Activated CD8-positive, alpha-beta memory T cell treated with anti-CD3 and anti-CD28 coated beads, Interleukin-2, amount 50 U/mL, for 24 hours (primary cell): ENCODE data around the gene LOXL1.

Experiments
- DNase-seq: peaks from one replicate; pipeline ENCODE4 v3.0.0-alpha.2; 2020; ENCODE audit errors: extremely low read depth

LOXL1 gene

DNA sequence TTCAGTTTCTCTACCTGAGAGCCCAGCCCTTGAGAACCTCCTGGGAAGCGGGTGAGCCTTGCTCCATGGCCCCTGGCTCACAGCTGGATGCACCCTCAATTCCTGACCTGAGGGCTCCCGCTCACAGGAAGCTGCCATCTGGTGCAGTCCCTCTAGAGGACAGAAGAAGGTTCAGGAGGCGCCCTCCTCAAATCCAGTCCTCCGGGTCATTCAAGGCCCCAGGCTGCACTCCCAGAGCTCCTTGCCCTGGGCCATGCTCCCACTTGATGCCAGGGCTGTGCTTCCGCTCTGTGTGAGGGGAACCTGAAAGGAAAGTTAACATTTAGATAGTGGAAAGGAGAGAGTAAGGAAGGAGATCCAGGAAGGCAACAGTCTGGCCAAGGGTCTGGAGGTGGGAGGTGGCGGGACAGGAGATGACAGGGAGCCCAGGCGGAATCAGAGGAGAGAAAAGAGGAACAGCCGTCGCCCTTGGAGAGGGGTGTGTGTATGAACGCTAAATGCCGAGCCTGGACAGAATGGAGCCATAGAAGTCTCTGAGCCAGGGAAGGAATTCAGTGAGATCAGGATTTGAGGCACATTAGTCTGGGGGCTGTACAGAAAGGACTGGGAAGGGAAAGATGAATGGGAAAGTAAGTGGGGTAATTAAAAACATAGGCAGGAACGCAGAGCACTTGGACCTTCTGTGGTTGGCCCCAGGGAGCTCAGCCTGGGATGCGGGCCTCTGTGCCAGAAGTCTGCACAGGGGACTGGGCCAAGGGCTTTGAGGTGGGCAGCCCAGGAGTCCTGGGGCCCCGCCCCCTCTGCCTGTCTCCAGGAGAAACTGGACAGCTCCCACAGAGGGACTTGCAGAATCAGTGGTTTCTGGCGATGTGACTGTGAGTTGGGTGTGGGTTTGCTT, 26.8 kb upstream of the LOXL1 start:
- DNase-seq = no peak

DNA sequence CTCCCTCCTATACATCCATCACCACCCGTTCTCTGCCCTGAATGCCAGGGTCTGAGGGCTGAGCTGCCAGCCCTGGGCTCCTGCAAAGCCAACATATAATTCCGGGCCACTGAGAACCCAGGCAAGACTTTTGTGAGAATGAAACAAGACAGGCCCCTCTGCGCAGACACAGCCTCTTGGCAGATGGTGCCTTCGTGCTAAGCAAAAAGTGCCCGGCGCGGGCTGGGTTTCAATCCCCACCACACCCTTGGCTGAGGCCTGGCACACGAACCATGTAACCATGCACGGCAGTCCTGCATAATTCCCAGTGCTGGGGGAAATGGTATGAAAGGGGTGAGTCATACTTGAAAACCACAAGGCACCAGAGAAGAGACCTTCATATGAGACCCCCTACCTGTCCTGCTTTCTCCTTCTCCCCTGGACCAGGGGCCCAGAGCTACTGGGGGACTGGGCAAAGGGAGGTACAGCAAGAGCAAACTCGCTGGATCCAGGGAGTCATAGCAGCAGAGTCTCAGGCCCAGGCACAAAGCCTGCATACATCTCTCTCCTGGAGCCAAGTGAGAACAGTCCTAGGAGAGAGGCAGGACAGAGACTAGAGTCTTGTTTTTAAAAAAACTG, 26.1 kb upstream of the LOXL1 start:
- no peak for DNase-seq

DNA sequence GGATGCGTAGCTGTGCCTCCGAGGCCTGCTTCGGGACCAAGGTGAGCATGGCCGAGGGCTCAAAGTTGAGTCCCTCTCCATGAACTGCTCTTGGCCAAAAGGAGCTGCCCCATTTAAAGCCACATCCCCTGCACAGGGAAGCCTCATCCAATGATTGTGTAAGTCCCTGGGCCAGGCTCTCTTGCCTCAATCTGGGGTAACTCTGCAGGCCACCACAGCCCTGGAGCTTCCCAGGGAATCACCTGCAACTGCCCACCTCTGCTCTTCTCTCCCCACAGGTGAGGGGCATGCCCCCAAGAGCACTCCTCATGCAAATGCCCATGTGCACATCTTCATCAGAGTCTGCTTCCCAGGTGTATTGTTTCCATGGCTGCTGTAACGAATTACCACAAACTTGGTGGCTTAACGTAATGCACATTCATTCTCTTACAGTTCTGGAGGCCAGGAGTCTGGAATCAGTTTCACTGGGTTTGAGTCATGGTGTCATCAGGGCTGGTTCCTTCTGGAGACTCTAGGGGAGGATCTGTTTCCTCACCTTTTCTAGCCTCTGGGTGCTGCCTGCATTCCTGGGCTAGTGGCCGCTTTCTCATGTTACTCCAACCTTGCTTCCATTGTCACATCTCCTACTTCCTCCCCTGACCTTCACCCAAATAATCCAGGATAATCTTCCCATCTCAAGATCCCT, 25.0 kb upstream of the LOXL1 start:
- no peak for DNase-seq

DNA sequence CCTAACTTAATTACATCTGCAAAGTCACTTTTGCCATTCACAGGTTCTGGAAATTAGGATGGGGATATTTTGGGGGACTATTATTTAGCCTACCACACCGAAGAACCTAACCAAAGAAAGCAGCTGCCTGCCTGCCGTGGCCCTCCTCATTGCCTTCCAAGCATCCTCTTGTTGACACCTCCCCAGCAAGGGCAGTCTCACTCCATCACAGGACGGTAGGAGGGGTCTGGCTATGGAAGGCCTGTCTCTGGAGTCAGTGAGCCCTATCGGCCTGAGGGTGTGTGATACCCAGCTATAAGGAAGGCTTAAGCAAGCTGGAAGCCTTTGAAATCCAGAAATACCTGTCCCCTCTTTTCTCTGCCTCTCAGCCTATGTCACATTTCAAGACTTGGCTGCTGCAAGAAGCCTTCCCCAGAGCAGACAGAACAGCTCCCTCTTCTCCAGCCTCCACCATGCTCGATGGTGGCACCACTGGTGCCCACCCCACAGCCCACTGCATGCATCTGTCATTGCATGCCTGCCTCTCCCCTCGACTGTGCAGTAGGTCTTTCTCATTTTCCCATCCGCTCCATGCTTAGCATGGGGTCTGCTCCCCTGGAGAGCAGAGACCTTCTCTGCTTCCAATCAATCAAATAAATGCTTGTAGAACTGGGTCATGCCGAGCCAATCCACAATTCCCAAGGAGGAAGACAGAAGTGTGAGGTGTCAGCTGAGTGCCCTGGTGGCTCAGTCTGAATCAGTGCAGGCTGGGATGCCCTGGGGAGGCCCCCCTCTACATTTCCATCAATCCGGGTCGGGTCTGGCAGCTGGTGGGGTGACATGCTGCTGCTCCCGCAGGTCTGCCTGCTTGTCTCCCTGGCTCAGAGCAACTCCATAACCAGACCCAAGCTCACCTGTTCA, 23.9 kb upstream of the LOXL1 start:
- no peak for DNase-seq

DNA sequence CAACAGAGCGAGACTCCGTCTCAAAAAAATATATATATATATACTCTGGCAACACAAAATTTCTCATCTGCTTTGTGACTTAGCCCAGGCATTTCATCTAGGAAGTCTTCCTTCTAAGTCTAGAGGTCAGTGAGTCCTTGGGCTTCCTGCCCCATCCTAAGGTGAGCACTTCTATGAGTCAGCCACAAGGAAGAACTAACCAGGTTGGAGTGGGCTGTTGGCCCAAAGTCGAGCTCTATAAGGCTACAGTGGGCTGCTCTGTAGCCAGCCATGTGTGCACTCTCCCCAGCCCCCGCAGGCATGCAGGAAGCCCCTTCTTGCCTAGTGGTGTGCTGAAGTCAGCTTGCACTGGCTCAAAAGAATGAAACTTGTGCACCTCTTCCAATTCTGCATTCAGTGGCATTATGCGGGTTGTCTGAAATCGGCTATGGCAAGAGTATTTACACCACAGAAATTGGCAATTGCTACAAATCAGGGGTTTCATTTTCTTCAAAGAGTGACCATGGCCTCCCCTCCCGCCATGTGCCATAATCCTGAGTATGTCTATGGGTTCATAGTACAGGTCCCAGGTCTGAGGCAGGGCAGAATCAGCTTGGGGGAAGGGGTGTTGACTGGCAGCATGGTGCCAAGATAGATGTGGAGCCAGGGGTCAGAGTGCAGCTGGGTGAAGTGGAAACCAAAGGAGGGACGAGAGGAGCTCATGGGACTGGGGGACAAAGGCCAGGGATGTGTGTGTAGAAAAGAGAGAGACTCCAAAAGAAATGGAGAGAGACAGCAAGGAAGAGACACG, 22.0 kb upstream of the LOXL1 start:
- DNase-seq = no peak

DNA sequence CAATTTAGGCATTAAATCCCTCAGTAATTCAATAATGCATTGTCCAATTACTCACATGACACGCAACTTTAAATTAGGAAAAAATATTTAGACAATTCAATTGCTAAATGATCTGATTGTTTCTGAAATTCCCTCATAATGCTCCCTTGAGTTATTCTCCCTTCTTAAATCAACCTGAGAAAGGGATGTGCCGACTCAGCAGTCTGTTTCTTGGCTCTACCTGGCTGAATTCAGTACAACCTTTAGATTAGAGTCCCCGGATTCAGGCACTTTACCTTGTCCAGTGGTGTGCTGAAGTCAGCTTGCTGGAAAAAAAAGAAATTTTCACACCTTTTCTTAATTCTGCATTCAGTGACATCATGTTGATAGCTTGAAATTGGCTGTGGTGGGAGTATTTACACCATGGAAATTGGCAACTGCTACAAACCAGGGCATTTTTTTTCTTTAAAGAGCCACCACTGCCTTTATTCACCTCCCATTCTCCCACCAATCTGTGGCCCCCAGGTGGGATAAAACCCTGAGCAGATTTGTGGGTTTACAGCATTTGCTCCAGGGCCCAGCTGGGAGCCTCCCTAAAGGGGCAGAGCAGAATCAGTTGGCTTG, 20.9 kb upstream of the LOXL1 start:
- DNase-seq = no peak

DNA sequence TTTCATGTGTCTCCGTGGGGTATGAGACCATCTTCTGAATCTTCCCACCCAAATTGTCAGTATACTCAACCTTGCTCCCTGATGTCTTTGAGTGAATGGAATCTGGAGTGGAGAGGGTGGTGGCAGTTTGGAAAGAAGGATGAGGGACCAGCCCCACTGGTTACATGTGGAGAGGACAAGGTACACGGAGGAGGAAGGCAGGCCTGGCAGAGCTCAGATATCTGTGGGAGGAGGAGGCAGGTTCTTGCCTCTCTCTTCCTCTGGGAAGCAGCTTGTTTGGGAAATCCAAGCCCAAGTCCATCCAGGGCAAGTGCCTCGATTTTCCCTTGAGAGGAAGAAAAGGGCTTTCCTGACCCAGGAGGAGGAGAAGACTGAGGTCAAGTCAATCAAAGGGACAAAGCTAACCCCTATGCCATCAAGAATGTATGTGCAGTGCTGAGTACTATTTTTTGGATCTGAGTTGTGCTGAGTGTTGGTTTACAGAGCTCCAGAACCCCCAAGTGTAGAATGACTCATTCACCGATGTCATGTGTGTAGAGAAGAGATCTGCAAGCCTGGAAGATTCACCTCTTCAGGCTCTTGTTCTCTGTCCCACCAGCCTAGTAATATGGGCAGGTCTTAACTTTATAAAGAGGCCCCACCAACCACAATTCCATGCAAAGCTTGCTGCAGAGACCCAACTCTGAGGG, 19.8 kb upstream of the LOXL1 start:
- no peak for DNase-seq

DNA sequence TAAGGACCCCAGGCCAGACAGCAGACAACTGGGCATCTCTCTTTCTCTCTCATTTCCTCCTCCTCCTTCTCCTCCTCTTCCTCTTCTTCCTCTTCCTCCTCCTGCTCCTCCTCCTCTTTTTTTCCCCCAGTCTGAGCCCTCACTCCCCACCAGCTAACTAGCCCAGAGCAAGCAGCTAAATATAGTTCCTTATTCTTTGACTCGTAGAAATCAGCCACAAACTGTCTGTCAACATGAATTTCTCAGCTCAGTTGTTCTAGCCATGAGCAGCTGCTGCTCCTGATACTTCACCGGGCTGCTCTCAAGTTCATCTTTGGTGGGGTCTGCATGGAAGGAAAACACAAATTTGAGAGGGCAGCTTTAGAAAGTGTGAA, 19.2 kb upstream of the LOXL1 start:
- no peak for DNase-seq

DNA sequence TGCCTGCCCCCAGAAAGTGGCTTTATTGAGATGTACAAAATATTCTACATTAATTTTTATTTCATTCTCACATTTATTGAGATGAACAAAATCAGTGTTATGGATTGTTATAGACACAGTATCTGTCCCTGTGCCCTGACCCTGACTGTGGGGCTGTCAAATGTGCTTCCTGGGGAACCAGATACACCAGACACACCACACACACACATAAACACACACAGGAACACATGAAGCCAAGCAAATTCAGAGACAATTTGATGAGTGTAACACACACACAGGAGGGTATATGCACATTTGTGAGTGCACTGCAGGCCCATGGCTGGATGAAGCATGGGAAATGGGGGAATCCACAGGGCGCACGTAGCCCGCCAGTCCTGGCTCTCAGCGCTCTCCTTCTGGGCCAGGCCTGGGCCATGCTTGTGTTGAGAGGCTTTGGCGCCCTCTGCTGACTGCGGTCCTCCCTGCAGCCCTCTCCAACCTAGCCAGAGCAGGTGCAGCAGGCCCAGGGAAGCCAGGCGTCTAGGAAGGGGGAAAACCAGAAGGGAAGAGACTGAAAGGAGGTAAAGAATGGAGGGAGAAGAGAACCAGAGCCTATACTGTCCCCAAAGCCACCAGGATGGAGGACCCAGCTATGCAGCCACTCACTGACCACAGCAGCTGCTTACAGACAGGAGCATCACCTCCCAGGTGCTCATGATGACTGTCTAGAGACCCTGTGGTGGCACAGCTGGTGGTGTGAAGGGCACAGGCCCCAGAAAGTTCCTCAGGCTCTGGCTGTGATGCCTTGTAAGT, 18.0 kb upstream of the LOXL1 start:
- peak; percentile 49 for DNase-seq

DNA sequence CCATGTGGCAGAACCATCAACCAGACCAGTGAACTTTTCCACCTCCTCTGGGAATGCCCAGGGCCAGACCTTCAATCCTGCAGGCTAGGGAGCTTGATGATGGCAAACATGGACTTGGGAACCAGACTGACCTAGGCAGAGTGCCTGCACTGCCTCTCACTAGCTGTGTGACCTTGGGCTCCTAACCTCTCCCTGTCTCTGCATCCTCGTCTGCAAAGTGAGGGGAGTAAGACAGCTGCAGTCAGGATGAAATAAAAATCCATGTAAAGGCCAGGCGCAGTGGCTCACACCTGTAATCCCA, 17.5 kb upstream of the LOXL1 start:
- no peak for DNase-seq

DNA sequence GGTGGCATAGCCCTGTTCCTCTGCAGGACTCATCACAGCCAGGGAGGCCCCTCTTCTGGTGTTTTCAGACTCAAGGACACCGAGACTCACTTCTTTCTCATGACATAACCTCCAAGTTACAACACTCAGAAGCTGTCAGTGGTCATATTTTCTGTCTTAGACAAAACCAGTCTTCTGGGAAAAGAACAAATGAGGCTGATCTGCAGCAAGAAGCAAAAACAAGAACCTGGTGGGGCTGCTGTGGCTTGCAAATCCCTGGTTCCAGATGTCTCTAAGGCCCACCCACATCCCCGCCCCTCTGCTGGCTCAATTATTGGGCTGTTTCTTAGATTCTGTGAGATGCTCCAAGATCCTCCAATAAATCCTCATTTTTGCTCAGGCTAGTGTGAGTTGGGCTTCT, 16.6 kb upstream of the LOXL1 start:
- DNase-seq = no peak

DNA sequence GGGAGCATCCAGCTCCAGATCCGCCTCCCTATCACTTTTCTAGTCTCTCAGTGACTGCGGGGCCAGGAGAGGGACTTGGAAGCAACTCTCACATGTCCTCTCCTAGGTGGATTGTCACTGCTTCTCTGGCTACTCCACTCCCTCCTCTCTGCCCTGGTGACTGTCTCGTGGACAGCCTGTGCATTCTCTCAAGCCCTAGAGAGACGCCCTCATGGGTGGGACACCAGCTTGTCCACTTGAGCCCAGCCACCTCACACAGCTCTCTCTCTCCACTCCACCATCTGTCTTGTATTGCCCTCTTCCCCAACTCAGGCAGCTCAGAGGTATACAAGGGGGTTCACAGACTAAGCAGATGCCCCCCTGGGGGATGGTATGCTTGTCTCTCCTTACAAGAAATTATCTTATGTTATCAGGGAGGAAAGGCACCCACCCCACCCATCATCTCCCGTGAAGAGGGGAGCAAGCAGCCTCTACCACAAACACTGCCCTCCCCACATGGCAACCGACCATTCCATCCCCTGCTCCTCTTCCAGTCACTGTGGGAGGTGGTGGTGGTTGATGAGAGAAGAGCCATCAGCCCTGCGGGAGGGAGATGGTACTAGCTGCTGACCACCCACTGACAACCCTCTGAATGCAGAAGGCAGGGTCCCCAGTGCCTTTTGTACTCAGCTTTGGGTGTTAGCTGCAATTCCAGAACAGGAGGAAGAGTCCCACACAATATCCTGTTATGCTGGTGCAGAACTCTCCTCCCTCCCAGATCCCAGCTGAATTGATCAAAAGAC, 15.5 kb upstream of the LOXL1 start:
- no peak for DNase-seq

DNA sequence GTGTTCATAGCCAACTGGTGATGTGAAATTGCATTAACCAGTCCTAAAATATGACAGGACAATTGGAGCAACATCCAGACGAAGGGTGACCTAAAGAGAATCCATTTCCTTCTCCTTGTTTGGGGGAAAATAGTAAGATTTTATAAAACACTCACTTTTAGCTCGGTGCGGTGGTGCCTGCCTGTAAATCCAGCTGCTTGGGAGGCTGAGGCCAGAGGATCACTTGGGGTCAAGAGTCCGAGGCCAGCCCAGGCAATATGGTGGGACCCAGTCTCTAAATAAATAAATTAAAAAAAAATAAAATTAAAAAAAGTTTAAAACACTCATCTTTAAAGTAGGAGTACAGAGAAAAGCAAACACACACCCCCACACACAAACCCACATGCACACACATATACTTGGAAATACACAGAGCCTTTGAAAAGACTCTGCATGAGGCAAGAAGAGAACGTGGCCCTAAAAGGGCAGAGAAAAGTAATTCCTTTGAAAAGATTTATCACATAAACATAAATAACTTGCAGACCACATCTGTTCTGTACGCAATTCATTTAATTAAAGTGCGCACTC, 14.1 kb upstream of the LOXL1 start:
- no peak for DNase-seq

DNA sequence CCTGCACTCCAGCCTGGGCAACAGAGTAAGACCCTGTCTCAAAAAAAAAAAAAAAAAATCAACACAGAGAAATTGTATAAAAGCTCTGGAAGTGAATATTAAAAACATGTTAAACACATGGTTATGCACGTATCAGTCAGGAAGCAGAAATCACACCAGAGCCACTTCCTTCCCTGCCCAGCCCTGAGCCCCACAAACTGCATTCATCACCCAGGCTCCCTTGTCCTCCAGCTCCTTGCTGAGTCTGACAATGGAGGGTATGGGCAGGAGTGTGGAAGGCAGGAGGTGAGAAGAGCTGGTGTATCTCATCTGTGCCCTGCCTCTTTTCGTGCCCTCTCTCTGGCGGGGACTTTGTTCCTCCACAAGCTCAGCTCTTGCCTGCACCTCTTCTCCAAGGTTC, 12.1 kb upstream of the LOXL1 start:
- DNase-seq = no peak

DNA sequence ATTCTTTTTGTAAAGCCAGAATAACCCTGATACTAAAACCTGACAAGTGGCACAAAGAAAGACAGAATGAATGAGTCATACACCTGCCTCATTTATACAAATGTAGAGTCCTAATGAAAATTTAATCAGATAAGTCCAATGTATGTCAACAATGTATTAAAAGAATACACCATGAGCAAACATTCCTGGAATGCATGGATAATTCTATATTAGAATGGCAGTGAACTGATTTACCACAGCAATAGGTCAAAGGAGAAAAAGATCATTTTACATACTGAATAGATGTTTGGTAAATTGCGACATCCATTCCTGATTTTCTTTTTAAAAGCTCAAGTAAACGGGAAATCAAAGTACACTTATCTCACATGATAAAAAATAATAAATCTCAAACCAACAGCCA, 11.2 kb upstream of the LOXL1 start:
- no peak for DNase-seq

DNA sequence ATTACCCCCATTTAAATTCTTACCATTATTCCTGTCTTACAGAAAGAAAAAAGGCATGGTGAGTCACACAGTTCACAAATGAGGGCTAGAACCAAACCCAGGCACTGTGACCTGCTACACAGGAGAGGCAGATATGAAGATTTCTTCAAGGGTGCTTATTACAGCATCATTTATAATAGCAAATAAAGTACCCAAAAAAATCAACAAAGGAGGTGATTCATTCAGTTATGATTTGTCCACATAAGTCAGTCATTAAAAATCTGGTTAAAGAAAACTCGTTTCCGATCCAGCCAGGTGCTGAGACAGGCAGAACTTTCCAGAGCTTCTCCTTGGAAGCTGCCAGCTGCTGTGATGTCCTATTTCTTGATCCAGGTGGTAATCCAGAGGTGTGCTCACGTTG, 7.5 kb upstream of the LOXL1 start:
- DNase-seq = no peak

DNA sequence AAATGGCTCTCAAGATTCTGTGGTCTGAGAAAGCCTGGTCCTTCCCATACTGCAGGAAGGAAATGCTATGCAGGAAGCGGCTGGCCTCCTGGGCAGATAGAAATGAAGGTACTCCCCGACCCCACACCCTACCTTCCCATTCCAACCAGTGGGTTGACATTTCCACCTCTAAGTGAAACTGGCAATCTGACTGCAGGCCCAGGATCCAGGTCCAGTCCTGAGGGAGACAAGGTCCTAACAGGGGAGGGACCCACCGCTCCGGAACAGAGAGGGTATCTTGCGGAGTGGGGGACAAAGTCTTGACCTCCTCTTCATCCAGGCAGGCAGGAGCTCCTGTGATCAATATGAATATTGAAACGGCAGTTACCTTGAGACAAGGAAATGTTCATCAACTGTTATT, 6.6 kb upstream of the LOXL1 start:
- DNase-seq = no peak

DNA sequence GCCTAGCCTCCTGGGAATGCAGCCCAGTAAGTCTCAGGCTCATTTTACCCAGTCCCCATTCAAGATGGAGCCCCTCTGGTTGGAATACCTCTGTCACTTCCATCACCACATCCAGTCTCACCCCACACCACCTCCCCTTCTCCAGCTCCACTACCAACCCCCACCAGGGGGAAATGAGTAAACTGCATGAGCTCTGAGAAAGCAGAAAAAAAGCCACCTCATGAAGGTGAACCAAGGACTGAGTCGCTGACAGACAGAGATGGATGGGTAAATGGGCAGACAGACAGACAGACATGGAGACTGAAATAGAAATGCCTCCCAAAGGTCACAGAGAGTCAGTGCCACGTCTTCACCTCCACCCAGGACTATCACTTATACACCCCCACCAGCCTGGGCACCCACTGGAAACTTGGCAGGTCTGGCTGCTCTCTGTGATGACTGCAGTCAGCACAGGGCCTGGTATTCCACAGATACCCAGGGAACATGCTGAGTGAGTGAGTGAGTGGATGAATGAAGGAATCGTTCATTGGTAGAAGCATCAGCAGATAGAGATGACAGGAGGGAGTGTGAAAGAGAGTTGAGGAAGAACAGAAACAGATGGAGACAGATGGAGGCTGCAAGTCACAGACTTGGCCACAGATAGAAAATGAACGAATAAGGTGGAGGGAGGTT, 4.9 kb upstream of the LOXL1 start:
- DNase-seq = no peak
